Renal cortex interstitium (tissue), 11 donors: Measurements from ENCODE around the gene CDK11B. TPM values are rescaled to one million over a fixed set of nuclear protein-coding genes. Genes with fewer than 3 reads are reported as not detected.
"Not testable (repeated sequence)": the region's sequence is repeated elsewhere in the genome, so short reads cannot be mapped to it uniquely, and the experiment has no call there.

Experiments used
- DNase-seq, 11 donors: peaks; one replicate each; pipeline ENCODE4 v3.0.0-alpha.2; 2013; ENCODE audit warnings: low read depth in 9 of 11, low spot score in 4 of 11; ENCODE audit errors: extremely low read depth in 1 of 11
- polyA plus RNA-seq, 3 donors: library from polyadenylated mRNA; unstranded; fragments of 120-200 nt; gene quantifications; one replicate each; pipeline ENCODE4 v1.2.1, GENCODE V29; 2013; ENCODE audit not compliant: insufficient read length in 3 of 3

Gene CDK11B
- polyA plus RNA-seq, 3 donors = 37.7 to 45.5 (median 42.4) TPM

DNA sequence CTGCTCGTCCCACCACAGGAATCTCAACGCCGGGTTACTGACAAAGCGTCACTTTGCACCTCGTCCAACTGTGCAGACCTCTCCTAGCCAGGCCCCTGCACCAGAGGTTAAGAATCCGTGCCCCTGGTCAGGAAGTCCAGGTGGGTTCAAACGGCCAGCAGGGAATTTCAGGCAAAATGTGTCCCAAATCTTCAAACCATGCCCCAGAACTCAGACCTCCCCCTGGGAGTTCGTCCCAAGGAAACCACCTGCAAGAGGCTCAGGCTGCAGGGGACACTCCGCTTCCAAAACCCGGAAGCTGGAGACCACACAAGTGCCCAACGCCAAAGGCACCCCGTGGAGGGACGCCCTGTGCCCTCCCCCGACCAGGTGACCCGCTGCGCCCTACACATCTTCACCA, 32.6 kb upstream of the CDK11B start:
- not testable (repeated sequence) for DNase-seq

GRCh38 chr1:1689526-1689925, 30.7 kb upstream of the CDK11B start:
- not testable (repeated sequence) for DNase-seq

GRCh38 chr1:1687846-1688245, 29.0 kb upstream of the CDK11B start:
- DNase-seq = no peak

- DNase-seq = no peak
Measured at GRCh38 chr1:1684031-1684681, 25.4 kb upstream of the CDK11B start.

DNA sequence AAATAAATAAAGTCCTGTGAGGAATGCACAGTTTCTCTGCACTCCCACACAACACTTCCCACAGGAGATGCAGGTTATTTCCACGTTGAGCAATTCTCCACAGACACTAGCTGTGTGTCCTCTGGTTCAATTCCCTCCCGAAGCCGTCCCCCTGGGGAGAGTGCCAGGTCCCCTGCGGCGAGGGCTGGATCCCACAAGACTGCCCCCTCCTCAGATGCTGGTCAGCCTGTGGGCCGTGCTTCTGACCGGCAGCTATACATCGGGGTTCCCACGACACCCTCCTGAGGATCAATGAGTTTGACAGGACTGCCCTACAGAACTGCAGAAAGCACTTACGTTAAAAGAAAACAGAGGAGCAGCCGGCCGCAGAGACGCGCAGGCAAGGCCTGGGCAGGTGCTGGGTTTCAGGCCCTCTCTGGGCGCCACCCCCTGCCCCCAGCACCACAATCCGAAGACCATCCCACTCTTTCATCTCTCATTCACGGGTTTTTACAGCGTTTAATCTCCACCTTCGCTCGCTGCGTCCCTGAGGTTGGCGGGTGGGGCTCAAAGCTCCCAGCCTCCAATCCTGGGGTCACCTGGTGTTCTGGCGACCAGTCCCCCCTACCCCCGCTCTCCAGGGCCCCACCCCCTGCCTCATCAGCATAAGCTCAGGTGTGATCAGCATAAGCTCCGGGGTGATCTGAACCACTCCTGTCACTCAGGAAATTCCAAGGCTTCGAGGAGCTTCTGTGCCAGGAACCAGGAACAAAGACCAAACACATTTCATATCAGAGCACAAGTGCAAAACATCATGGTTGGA, 24.5 kb upstream of the CDK11B start:
- DNase-seq = no peak

DNA sequence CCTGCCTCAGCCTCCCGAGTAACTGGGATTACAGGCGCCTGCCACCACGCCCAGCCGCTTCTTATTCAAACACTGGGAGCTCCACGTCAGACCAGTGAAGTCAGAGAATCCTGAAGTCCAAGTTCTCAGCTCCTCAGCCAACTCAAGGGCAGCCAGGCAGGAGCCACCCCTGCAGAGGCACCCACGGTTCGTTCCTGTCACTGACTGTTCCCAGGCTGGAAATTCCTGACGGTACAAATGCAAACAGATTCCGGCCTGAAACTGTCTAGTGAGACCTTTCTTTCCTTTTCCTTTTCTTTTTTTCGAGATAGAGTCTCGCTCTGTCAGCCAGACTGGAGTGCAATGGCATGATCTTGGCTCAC, 22.1 kb upstream of the CDK11B start:
- no peak for DNase-seq

DNA sequence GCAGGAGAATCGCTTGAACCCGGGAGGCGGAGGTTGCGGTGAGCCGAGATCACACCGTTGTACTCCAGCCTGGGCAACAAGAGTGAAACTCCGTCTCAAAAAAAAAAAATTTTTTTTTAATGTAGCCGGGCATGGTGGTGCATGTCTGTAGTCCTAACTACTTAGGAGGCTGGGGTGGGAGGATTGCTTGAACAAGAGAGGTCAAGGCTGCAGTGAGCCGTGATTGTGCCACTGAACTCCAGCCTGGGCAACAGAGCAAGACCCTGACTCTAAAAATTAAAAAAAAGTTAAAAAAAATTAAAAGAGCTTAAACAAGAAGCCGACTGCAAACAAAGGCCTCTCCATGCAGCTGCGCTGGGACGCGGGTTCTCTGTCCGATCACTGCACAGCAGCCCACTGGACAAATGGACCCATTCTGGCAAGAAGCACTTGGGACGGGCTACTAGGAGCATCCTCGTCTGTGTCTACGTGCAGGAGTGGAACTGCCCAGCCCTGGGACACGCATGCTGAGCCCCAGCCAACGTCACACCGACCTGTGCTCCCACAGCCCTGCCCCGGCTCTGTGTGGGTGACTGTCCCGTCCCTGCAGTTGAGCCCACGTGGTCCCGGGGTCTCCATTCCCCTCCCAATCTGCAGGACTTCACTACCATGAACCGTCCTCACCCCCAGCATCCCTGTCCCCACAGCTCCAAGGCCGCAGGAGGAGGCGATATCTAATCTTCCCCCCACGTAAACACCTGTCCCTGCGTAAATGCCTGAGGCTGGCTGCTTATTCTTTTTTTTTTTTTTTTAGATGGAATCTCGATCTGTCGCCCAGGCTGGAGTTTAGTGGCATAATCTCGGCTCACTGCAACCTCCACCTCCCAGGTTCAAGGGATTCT, 21.5 kb upstream of the CDK11B start:
- DNase-seq = no peak

GRCh38 chr1:1678581-1679380, 20.0 kb upstream of the CDK11B start:
- no peak for DNase-seq

- no peak for DNase-seq
Measured at GRCh38 chr1:1677718-1678580, 19.1 kb upstream of the CDK11B start.

DNA sequence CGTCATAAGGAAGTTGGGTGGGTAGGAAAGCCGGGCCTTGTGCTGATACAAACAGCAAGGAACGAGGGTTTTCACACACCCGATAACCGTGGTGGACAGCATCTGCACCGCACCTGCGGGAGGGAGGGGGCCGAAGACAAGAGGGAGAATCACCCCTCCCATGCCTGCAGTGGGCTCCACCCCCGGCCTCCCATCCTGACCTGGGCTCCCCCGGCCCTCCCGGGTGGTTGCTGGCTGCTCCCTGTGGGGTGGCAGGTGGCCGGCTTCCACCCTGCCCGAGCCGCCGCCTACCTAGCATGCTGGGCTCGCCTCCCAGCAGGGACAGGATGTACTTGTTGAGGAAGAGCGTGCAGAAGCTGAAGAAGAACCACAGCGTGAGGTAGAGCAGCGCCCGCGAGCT, 17.3 kb upstream of the CDK11B start:
- not testable (repeated sequence) for DNase-seq

GRCh38 chr1:1675218-1675617, 16.4 kb upstream of the CDK11B start:
- not testable (repeated sequence) for DNase-seq

DNA sequence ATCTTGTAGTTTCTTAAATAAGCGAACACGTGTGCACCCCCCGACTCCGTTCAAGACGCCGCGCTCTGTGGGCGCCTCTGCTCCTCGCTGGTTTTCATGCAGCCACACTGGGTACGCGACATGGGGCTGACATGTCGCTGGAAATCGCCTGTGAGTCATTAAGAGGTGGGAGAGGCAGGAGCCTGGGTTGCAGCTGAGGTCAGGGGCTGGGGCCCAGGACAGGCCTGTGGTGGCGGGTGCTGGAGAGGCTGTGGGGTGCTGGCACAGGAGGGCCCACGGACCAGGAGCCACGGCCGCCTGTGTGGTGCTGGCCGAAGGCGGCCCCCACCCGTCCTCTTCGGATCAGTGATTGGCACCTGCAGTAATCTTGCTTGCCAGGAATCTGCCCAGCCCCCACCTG, 16.0 kb upstream of the CDK11B start:
- not testable (repeated sequence) for DNase-seq

GRCh38 chr1:1672181-1672965, 13.6 kb upstream of the CDK11B start:
- DNase-seq = no peak

GRCh38 chr1:1671365-1672119, 12.7 kb upstream of the CDK11B start:
- no peak for DNase-seq

DNA sequence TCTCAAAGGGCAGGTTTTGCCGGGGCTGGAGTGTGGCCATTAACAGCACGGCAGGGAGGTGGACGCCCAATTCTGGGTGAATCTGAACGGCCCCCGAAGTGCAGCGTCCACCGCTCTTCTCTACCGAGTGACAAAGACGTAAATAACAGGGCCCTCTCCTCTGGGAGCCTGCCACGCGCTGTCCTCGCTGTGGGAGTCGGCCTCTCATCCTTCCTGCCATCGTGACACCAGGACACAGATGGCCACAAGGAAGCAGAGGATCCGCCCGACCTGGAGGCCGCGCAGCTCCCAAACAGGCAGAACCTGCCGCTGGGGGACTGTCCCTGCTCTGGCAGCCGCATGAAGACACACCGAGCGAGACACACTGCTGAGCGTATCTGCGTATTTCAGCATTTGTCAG, 12.1 kb upstream of the CDK11B start:
- no peak for DNase-seq
